AML-193 (cell line): ENCODE results near the gene BRD3OS.

Experiments
- DNase-seq, 2 experiments: peaks; one replicate each; lab custom pipeline; 2025; lab: John Stamatoyannopoulos, UW

Gene BRD3OS

DNA sequence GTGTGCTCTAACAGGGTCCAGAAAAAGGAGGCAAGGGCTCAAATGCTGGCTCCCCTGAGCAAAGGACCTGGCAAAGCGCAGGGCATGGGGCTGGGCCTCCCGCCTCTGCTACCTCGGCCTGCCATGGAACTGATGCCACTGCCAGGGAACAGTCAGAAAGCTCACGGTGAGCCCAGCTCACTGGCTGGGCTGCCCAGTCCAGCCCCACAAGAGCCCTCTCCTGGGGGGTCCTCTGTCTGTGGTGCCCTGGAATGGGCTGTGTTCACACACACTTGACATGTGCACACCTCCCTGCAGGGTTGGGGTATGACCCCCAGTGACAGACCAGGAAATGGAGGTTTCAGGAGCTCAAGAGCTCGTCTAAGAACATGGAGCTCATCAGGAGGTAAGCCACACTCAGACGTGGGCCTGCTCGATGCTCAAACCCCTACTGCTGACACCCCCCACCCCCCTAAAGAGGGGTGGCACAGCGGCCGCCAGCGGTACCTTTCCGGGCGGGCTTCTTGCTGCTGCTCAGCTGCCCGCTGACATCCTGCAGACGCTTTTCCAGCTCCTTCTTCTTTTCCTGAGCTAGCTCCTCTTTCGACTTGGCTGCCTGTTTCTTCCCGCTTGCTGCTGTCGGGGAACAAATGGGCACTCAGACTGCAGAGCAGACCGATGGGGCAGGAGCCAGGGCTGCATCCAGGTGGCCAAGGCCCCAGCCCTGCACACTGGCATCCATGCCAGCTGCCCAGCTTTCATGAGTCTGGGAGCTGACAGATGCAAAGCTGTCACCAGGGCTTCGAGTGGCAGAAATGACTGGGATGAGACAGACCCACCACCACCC, 9.1 kb downstream of the BRD3OS start:
- DNase-seq, result no peak

DNA sequence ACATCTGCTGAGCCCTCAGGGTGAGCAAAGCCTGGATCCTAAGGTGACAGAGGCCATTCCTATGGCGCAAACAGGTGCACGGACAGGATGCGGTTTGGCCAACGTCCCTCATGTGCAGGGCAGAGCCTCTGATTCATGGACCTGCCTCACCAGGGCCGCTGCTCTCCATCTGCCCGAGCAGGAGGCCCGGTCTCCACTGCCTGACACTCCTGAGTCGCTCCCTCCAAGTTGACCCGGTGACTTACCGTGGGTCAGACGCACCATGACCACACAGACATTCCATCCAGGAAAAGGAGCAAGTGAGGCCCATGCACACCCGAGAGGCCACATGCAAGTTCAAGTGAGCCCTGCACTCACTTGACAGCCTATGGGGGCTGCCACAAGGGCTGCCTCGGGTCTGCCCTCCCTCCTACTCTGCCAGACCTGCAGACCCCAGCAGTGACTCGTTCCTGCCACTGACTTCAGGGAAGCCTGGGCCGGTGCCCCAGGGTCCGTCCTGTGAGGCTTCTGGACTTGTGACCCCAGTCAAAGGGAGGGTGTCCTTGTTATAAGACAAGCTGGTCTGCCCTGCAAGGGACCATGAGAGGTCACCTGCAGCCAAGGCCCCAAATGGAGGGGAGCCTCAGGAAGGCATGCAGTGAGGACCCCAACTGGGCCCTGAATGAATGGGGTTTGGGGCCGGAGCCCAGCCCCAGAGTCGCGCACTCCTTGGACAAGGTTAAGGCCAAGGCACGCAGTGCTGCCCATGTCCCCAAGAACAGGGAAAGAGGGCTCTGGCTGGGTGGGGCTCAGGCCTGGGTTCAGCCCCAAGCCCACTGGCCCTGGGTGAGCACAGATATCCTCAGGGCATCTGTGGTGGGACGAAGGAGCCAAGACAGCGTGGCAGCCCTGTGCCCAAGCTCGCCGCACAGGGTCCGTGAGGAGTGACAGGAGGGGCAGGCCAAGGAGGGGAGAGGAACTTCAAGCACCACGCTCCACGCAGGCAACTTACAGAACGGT, 10.1 kb downstream of the BRD3OS start:
- DNase-seq, result no peak

DNA sequence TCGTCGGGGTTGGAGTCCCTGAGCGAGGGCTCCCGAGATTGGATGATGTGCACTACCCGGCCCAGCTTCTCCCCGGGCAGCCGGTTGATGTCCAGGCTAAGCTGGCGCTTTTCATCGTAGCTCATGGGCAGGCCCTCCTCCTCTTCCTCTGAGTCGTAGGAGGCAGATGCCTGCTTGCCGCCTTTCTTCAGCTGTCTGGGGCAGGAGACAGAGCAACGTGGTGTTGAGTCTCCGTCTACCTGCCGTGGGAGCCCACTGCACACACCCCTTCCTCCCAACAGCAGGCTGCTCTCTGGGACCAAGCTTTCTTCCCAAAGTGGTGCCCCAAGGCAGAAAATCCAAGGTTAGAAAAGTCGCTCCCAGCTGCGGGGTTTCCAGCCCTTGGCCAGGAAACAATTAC, 10.8 kb downstream of the BRD3OS start:
- no peak for DNase-seq

DNA sequence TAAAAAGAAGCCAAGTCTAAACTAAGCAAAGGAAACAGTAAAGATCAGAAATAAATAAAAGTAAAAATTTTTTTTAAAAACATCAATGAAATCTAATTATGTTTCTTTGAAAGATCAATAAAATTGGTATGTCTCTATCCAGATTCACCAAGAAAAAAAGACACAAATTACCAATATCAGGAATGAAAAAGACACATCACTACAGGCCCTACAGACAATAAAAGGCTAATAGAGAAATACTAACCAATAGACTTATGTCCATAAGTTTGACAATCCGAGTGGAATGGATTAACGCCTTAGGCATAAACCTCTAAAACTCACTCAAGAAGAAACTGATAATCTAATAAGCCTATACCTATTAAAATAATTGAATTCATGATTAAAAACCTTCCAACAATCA, 12.4 kb downstream of the BRD3OS start:
- DNase-seq, result no peak

DNA sequence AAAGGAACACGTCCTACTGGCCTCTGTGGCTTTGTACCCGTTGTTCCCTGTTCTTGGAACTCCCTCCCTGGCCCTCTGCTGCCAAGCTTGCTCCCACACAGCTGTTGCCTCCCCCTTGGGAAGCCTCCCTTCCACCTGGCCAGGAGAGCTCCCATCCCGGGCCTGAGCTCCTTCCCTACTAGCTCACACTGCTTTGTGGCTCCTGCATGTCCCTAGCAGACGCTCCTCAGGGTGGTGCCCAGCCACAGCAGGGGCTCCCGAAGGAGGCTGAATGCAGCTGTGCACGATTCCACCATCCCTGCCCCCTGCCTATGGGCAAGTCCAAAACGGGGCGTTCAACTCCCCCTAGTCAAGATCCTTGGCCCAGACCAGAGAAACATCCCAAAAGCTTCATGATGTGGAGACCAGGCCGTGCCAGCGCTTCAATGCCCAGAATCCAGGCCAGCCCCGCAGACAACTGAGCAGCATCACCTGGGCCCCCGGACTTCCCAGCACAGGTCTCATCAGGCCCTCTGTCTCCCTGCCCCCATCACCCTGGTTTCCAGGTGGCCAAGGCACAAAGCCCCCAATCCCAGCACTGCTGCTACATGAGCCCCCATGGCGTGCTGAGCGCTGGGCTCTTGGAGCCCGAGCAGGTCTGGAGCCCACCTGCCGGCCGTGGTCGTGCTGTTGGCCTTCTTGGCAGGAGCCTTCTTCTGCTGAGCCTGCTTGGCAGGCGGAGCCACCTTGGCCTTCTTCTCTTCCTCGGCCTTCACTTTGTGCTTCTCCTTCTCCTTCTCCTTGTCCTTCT, 14.3 kb downstream of the BRD3OS start:
- no peak for DNase-seq

DNA sequence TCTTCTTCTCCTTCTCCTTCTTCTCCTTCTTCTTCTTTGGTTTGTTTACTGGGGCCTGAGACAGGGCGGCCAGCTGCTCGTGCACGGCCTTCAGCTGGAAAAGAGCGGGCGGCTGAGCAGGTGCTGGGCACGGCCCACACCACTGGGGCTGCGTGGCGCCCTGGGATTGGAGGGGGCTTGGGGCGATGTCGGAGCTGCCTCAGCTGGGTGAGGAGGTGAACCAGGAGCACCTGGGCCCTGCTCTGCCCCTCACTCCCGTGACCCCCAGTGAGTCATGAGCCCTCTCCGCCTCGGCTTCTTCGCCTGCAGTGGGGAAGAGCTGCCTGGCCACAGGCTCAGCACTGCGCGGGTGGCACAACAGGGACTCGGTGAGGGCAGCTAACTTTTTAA, 14.9 kb downstream of the BRD3OS start:
- DNase-seq, result no peak

DNA sequence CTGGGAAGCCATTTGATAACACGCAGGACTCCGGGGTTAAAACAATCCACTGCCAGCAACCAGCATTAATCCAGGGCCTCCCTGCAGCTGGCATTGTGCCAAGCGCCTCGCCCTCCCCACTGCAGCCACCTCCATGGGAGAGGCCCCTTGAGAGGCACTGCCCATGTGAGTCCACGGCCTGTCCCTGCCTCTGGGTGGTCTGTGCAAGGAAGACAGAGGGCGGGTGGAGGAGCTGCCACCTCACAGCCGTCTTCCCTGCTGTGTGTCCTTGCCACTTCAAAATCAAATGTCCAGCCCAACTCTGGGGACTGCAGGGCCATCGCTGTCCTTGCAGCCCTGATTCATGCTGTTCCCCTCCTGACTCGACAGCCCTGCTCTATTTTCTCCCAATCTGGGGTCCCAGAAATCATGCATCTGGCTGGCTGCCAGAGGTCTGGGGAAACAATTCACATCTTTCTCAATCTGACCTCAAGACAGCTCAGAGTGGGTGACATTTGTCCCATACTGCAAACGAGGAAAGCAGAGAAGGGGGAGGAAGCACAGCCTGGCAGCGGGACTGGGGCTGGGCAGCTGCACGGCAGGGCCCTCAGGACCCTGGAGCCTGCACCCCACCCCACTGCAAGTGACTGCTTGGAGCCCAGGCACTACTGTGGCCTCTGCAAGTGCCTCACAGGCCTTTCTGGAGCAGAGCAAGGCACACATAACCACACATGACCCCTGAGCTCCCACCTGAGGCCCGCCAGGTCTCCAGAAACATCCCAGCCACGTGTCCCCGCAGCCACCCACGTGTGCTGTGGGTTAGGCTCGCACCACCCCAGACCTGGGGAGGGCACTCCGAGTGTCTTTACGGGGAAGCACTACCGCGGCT, 15.7 kb downstream of the BRD3OS start:
- no peak for DNase-seq

DNA sequence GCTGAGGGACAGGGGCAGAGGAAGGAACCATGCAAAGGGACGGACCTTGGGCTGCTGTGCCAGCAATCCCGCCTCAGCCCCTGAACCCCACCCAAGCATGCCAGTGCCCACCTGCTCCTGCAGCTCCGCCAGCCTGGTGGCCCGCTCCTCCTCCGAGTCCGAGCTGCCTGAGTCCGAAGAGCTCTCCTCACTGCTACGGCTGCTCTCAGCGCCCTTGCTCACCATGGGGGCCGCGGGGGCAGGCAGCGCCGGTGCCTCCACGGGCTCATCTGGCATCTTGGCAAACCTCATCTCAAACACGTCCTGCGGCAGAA, 16.3 kb downstream of the BRD3OS start:
- DNase-seq, result no peak

DNA sequence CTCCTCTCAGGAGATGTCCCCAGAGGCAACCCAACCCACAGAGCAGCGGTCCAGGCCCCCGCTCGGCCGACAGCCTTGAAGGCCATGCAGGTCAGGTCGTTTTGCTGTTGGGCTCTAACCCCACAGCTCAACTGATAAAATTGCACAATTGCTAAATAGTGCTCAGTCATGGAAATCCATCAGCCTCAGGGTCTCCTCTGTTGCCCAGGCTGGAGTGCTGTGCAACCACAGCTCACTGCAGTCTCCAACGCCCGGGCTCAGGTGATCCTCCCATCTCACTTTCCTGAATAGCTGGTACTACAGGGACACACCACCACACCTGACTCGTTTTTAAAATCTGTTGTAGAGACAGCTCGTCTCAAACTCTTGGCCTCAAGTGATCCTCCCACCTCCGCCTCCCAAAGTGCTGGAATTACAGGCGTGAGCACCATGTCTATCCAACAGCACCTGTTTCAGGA, 18.3 kb downstream of the BRD3OS start:
- no peak for DNase-seq

DNA sequence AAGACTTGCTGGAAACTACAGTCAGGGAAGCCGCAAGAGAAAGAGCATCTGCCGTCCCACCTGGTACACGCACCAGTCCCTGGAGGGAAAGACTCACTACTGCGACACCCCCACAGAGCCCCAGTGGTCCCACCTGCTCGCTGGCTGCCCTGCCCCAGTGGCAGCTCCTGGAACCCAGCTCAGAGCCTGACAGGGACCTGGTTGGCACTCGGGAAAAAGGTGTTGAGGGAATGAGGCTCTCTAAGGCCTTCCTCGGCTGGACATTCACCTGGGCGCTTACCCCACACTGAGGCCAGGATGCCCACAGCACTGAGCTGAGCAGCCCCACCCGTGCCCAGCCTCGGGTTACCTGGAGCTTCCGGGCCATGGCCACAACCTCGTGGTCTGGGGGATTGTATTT, 19.7 kb downstream of the BRD3OS start:
- DNase-seq, result no peak

DNA sequence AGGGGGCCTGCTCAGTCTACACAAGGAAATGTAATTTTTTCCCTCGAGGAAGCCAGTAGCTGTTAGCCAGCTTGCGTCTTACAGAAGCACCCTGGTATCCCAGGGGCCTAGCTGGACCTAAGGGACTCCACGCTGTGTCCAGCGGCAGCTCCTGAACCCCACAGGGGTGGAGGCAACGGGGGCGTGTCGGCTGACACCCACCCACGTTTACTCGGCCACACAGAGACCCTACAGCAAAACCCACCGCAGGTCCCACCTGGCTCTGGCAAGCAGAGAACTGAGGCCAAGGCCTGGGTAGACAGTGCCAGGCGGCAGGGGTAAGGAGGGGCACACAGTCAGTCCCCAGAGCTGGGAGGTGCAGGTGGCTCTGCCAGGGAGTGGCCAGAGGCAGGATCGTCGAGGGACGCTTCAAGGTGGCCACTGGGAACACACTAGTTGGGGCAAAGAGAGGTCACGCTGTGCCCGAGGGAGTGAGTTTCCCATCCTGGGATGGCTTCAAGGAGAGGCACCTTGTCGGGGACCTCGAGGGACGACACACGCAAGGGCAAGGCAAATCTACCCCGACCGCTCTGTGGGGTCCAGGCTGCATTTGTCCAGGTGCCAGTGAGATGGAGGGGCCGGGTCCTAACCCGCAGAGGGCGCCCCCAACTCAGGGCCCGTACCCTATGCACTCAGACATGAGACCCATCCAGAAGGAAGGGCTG, 20.7 kb downstream of the BRD3OS start:
- no peak for DNase-seq

DNA sequence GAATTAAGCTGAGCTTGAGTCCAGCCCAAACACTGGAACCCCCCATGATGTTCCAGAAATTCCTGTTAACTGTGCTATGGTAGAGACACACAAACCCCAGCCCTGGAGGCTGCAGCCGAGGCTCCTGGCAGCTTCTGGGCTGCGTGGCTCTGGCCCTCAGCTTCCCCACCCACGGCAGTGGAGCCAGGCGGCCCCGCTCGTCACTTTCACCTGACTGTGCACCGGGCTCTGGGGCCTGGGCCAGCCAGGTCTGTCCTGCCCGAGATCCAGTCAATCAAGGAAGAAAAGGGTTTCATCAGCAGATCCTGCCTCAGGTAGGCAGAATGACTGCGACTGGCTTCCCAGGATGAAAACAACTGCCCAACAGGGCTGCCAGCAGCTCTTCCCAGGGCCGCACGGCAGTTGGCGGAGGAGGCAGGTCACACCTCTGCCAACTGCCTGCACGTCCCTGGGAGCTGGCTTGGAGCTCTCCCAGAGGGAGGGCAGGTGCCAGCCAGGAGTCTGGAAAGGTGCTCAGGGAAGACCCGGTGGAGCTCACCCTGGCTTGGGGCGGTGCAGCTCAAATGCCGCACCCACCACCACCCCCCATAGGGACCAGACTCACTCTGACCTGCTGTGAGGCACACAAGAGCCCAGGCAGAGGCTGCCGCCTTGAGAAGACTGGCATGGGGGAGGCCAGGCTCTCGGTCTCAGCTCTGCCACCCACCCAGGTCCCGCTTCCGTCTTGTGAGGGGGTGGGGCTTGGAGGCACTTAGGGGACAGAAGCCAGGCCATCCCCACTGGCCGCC, 21.8 kb downstream of the BRD3OS start:
- no peak for DNase-seq

DNA sequence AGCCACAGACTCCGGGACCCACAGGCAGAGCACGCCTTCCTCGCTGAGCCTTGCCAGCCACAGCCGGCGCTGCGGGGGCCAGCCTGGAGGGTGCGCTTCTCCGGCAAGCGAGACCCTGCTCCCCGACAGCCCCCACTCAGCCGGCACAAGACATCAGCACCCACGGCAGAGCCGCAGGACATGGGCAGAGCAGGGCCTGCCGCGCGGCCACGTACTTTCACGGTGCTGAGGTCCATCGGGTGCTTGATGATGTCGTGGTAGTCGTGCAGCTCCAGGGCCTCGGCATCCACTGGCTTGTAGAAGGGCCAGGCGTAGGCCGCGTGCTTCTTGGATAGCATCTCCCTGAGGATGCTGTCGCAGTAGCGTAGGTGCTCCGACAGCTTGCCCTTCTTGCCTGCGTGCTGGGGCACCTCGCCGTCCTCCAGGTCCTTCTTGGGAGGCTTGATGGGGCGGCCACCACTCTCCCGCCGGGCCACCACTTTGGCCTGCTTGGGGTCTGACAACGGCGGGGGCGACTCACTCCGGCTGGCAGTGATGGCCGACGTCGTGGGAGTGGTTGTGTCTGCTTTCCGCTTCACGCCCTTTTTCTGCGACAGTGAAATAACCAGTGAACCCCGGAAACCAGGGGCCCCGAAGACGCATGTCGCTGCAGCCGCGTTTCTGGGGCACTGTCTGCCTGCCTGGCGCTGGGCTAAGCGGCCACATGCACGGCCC, 22.7 kb downstream of the BRD3OS start:
- DNase-seq, result no peak

DNA sequence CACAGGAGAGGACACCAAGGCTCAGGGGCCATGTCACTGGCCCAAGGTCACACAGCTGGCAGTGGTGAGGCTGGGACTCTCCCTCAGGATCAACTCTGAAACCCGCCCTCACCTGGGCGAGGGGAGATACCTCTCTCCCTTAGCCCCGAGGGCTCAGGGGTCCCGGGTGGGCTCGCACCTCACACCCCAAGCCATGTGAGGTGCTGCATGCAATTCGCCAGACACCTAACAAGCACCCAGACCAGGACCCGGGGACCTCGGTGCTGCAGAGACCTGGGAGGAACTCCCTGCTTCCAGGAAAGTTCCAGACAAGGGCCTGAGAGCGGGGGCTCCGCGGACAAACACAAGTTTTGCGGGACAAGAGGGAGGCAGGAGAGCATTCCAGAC, 23.3 kb downstream of the BRD3OS start:
- DNase-seq, result no peak

DNA sequence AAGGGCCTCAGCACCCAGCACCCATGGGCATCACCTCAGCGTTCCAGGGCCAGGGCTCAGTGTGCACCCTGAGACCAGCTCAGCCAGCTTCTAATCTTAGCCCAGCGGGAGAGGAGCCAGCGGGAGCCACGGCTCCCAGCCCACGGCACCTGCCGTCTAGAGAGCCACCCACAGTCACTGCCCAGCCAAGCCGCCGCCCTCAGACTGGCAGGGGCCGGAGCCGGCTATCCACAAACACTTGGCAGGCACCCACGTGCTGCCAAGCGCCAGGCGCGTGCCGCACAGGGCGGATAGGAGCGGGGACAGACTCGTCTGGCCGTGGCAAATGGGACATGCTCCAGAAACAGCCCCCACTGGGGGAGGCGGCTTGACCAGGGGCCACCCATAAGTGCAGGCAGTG, 24.0 kb downstream of the BRD3OS start:
- DNase-seq, result no peak

DNA sequence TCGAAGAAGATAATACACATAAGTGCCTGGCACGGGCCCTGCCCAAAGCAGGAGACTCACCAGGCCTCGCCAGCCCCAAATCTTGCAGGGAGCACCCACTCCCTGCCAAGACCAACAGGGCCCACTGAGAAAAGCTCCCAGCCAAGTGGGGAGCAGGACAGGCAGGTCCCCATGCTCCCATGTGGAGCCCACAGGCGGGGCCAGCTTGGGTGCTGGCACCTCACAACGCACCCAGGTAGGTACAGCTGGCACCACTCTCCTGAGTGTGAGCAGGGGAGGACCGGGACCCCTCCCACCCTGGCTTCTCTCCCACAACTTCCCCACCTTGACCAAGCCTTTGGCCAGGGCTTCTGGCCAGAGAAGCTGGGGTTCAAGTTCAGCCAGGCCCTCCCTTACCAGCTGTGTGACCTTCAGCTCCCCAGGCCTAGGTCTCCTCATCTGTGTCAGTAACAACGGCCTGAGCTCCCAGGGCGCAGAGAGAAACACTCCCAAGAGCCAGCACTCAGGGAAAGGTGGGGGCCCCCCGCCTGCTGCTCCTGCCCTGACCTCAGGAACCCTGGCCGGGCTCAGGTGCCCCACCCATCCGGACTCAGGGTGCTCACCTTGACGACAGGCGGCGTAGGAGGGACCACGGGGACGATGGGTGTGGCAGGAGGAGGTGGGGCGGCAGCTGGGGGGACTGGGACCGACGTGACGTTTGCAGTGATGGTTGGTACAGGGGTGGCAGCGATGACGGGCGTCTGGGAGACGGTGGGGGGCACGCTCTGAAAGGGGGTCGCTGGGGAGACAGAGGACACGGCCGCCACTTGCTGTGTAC, 24.7 kb downstream of the BRD3OS start:
- no peak for DNase-seq

DNA sequence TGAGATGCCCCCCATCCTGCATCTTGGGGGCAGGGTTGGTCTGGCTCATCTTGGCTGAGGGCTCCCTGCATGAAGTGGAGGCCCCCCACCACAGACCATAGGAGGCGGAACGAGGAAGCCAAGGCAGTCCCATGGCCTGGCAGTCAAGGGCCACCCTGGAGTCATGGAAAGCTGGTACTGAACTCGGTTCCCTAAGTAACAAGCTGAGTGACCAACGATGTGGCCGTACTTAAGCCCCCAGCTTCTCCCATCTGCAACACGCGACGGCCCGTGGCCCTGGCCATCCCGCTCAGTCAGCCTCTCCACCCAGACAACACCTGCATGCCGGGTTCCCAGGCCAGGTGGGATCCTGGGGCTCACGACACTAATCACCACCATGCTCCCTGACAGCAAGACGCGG, 25.4 kb downstream of the BRD3OS start:
- no peak for DNase-seq

DNA sequence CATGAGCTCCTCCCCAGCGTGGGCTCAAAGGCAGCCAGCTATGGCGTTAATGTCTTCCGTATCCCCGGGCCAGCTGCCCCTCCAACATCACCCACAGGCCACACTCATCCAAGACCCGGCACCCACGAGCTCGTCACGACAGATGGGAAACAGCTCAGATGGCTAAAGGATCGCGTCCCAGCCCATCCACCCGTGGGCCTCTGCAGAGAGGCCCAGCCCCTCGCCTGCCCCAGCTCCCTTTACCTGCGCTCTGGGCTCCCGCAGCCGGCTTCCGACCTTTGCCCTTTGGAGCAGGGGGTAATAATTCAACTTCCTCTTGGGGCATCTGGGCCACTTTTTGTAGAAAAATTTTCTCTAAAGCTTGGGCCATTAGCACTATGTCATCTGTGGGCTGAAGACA, 26.0 kb downstream of the BRD3OS start:
- DNase-seq, result no peak
